H1 (cell line): Measurements from ENCODE around the gene UBASH3B. TPM values are rescaled to one million over a fixed set of nuclear protein-coding genes. Genes with fewer than 3 reads are reported as not detected.

Experiments
- CTCF ChIA-PET: fragments of 300-600 bp; sonication (Branson Sonifier 250); formaldehyde crosslinking; loops from one replicate; lab custom pipeline; 2021; ENCODE audit not compliant: partially characterized antibody; lab: Charles Lee
- POLR2A ChIA-PET: fragments of 300-600 bp; sonication (Branson Sonifier 250); formaldehyde crosslinking; loops from one replicate; lab custom pipeline; 2021; ENCODE audit warnings: inconsistent platforms; ENCODE audit not compliant: partially characterized antibody; lab: Charles Lee
- DNase-seq, 2 experiments: peaks; one replicate each; pipeline versions ENCODE4 v3.0.0 to v3.0.0-alpha.2; 2010 to 2022; ENCODE audit warnings: low spot score in 2 of 2, low read depth in 1 of 2, mixed read lengths in 1 of 2
- FAIRE-seq: peaks from 2 replicates; lab custom pipeline; 2011; peaks lifted over from hg19 to GRCh38; lab: Jason Lieb, UNC
- H2AFZ ChIP-seq: 2 replicates; pipeline ENCODE4 v1.8.1; 2012; ENCODE audit warnings: low read length, inconsistent platforms
- H2AK5ac ChIP-seq: 2 replicates; pipeline ENCODE4 v1.6.1; 2013; ENCODE audit warnings: low read depth, low read length
- H2BK120ac ChIP-seq: replicated peaks from 2 replicates; pipeline ENCODE3; 2013; ENCODE audit warnings: low read depth, low read length, inconsistent platforms
- H2BK12ac ChIP-seq: 2 replicates; pipeline ENCODE4 v1.6.1; 2013; ENCODE audit warnings: low read depth, low read length
- H2BK15ac ChIP-seq: 2 replicates; pipeline ENCODE4 v1.6.1; 2013; ENCODE audit warnings: low read length
- H2BK20ac ChIP-seq: 2 replicates; pipeline ENCODE4 v1.6.1; 2013; ENCODE audit warnings: low read length
- H2BK5ac ChIP-seq: 2 replicates; pipeline ENCODE4 v1.6.1; 2013; ENCODE audit warnings: low read depth, low read length
- H3K14ac ChIP-seq: 2 replicates; pipeline ENCODE4 v1.6.1; 2013; ENCODE audit warnings: inconsistent platforms; ENCODE audit not compliant: insufficient read length
- H3K18ac ChIP-seq: 2 replicates; pipeline ENCODE4 v1.6.1; 2013; ENCODE audit warnings: low read length; ENCODE audit errors: extremely low read depth
- H3K23ac ChIP-seq: 2 replicates; pipeline ENCODE4 v1.6.1; 2013; ENCODE audit warnings: inconsistent platforms; ENCODE audit not compliant: insufficient read length
- H3K23me2 ChIP-seq: 2 replicates; pipeline ENCODE4 v1.6.1; 2013; ENCODE audit warnings: low read depth, low read length
- H3K27ac ChIP-seq: 2 replicates; pipeline ENCODE4 v1.6.1; 2011; ENCODE audit warnings: low read depth, low read length, inconsistent platforms
- H3K27me3 ChIP-seq, 4 experiments: replicated peaks in 1 of 4; 1 replicate in 1 of 4; 2 replicates in 3 of 4; pipeline versions ENCODE4 v1.6.1 to v1.8.1; 2011 to 2013; ENCODE audit warnings: low read length in 3 of 4, mild to moderate bottlenecking in 3 of 4, inconsistent platforms in 2 of 4, mixed read lengths in 2 of 4, moderate library complexity in 1 of 4; ENCODE audit not compliant: control insufficient read depth in 3 of 4, insufficient read depth in 3 of 4; ENCODE audit errors: extremely low read depth in 1 of 4
- H3K36me3 ChIP-seq, 4 experiments: 2 replicates each; pipeline versions ENCODE4 v1.6.1 to v1.8.1; 2011 to 2013; ENCODE audit warnings: mild to moderate bottlenecking in 4 of 4, low read length in 3 of 4, moderate library complexity in 2 of 4, control low read depth in 1 of 4, inconsistent platforms in 1 of 4; ENCODE audit not compliant: insufficient read depth in 4 of 4, control insufficient read depth in 2 of 4
- H3K4ac ChIP-seq: replicated peaks from 2 replicates; pipeline ENCODE3; 2013; ENCODE audit warnings: low read length, low read depth, mixed read lengths, inconsistent platforms; ENCODE audit not compliant: insufficient read length
- H3K4me1 ChIP-seq, 4 experiments: replicated peaks in 1 of 4; 1 replicate in 1 of 4; 2 replicates in 3 of 4; pipeline versions ENCODE4 v1.6.1 to v1.8.1; 2011 to 2013; ENCODE audit warnings: low read length in 3 of 4, inconsistent platforms in 2 of 4, mixed read lengths in 1 of 4; ENCODE audit not compliant: insufficient read depth in 4 of 4, control insufficient read depth in 3 of 4
- H3K4me2 ChIP-seq, 2 experiments: 2 replicates each; pipeline versions ENCODE4 v1.6.1 to v1.8.1; 2011 to 2013; ENCODE audit warnings: low read depth in 2 of 2, low read length in 2 of 2, control low read depth in 1 of 2, inconsistent platforms in 1 of 2, mild to moderate bottlenecking in 1 of 2; ENCODE audit not compliant: insufficient read depth in 1 of 2
- H3K4me3 ChIP-seq, 4 experiments: fragments of 200-600, 300-600 bp in 1 of 4; sonication (generic), shearing (Covaris generic), sonication (Bioruptor Twin) in 1 of 4; 2 replicates each; pipeline versions ENCODE4 v1.5.1 to v1.8.1; 2011 to 2016; ENCODE audit warnings: low read length in 4 of 4, low read depth in 3 of 4, control low read depth in 2 of 4, inconsistent platforms in 2 of 4, mild to moderate bottlenecking in 2 of 4, mixed read lengths in 1 of 4, moderate library complexity in 1 of 4; ENCODE audit not compliant: insufficient read depth in 2 of 4; ENCODE audit errors: extremely low read depth in 1 of 4
- H3K56ac ChIP-seq: replicated peaks from 2 replicates; pipeline ENCODE3; 2013; ENCODE audit warnings: low read depth, mild to moderate bottlenecking, mixed read lengths, low read length, inconsistent platforms; ENCODE audit not compliant: insufficient read length
- H3K79me1 ChIP-seq: 2 replicates; pipeline ENCODE4 v1.6.1; 2013; ENCODE audit warnings: low read depth, low read length, control low read depth
- H3K79me2 ChIP-seq, 2 experiments: 2 replicates each; pipeline versions ENCODE4 v1.6.1 to v1.8.1; 2012 to 2013; ENCODE audit warnings: low read length in 2 of 2, mild to moderate bottlenecking in 2 of 2, inconsistent platforms in 1 of 2; ENCODE audit not compliant: insufficient read depth in 2 of 2, control insufficient read depth in 1 of 2
- H3K9ac ChIP-seq, 4 experiments: replicated peaks in 1 of 4; 1 replicate in 1 of 4; 2 replicates in 3 of 4; pipeline versions ENCODE4 v1.6.1 to v1.8.1; 2011 to 2013; ENCODE audit warnings: low read depth in 3 of 4, low read length in 3 of 4, control low read depth in 2 of 4, mild to moderate bottlenecking in 2 of 4, moderate library complexity in 2 of 4, inconsistent platforms in 1 of 4; ENCODE audit errors: extremely low read depth in 1 of 4
- H3K9me3 ChIP-seq, 2 experiments: 2 replicates each; pipeline versions ENCODE4 v1.6.1 to v1.8.1; 2012 to 2013; ENCODE audit warnings: mild to moderate bottlenecking in 2 of 2, moderate library complexity in 2 of 2, control low read depth in 1 of 2, inconsistent platforms in 1 of 2, low read depth in 1 of 2, low read length in 1 of 2, mixed read lengths in 1 of 2; ENCODE audit not compliant: insufficient read depth in 2 of 2
- H4K20me1 ChIP-seq, 2 experiments: replicated peaks in 1 of 2; 2 replicates each; pipeline versions ENCODE3 to v1.8.1; 2011 to 2013; ENCODE audit warnings: inconsistent platforms in 2 of 2, low read length in 2 of 2, mild to moderate bottlenecking in 1 of 2; ENCODE audit not compliant: insufficient read depth in 2 of 2, control insufficient read depth in 1 of 2
- H4K5ac ChIP-seq: 2 replicates; pipeline ENCODE4 v1.6.1; 2013; ENCODE audit warnings: low read length, low read depth, mixed read lengths, inconsistent platforms; ENCODE audit not compliant: insufficient read length
- H4K8ac ChIP-seq: 2 replicates; pipeline ENCODE4 v1.8.0; 2013; ENCODE audit warnings: mild to moderate bottlenecking, moderate library complexity, low read length, inconsistent platforms; ENCODE audit not compliant: insufficient read depth; ENCODE audit errors: extremely low read depth
- H4K91ac ChIP-seq: replicated peaks from 2 replicates; pipeline ENCODE3; 2013; ENCODE audit warnings: low read length, mixed read lengths, inconsistent platforms; ENCODE audit not compliant: insufficient read length
- NRF1 ChIP-seq: IDR thresholded peaks from 2 replicates; pipeline ENCODE4 v1.6.1; 2011; ENCODE audit warnings: mild to moderate bottlenecking, low read depth, low read length, improper control_type of control experiment
- SP1 ChIP-seq: IDR thresholded peaks from 2 replicates; pipeline ENCODE4 v1.6.1; 2011; ENCODE audit warnings: low read depth, low read length
- SRF ChIP-seq: IDR thresholded peaks from 2 replicates; pipeline ENCODE4 v1.6.1; 2011; ENCODE audit warnings: mild to moderate bottlenecking, low read depth, low read length, moderate library complexity
- polyA plus RNA-seq, 7 experiments: library from polyadenylated mRNA; depleted of rRNA in 3 of 7; stranded (reverse) in 5 of 7; unstranded in 2 of 7; fragments of >200 nt in 5 of 7; fragments of 200-250 nt in 2 of 7; gene quantifications; 1 replicate in 5 of 7; 2 replicates in 1 of 7; 4 replicates in 1 of 7; pipeline versions ENCODE4 v1.2.1 to v1.2.3, GENCODE V29; 2011 to 2013; ENCODE audit warnings: missing spikeins in 2 of 7, mixed read lengths in 2 of 7
- total RNA-seq: library from RNA; stranded (reverse); fragmentation: NEBNext Ultra II Directional; extraction: Animal tissue kit (Norgen Biotek cat#: 25700); gene quantifications from 2 replicates; pipeline ENCODE4 v1.2.1, GENCODE V29; 2021

The UBASH3B gene
- total and polyA plus RNA-seq, 2 of the 8 experiments (the other 6 are each of a cell fraction or from before 2014, with no cell fraction given): 7.5 to 9.5 TPM

- Histone ChIP-seq H3K4me3 (no peak overlapping the region), H2BK15ac (no peak overlapping the region), H3K27ac (no peak overlapping the region), H2BK120ac (no peak overlapping the region), H3K14ac (no peak overlapping the region), H3K4me2 (no peak overlapping the region), H3K4ac (no peak overlapping the region), H3K79me2 (no peaks in the 10 kb centered on the region), H4K8ac (no peak overlapping the region), H3K18ac (no peak overlapping the region), H3K79me1 (no peaks in the 10 kb centered on the region), H4K20me1 (peaks cover 0 to 3% of the 10 kb centered on the region in 2 experiments), H3K4me1 (peaks cover 0 to 13% (median under 1%) of the 10 kb centered on the region in 4 experiments; a peak in 1 of 7 replicates), H2BK20ac (no peak overlapping the region), H3K27me3 (no peaks in the 10 kb centered on the region), H2AFZ (no peak overlapping the region), H2BK5ac (no peak overlapping the region), H3K23me2 (peaks cover 7% of the 10 kb centered on the region; the same call in 1 of the 2 replicates), H4K5ac (no peak overlapping the region), H3K56ac (no peak overlapping the region), H2AK5ac (no peak overlapping the region), H3K9me3 (no peaks in the 10 kb centered on the region; a peak in 1 of 4 replicates), H2BK12ac (no peak overlapping the region), H3K9ac (no peak overlapping the region), H4K91ac (no peak overlapping the region), H3K36me3 (no peaks in the 10 kb centered on the region), H3K23ac (no peak overlapping the region)
- CTCF ChIA-PET: interaction anchor here (0.9 to 5.0 kb wide), 8 partner anchors 10 to 40 kb away, joined by 4 to 49 read pairs (median 8); no protein-coding TSS in a partner anchor
- FAIRE-seq (no peak), DNase-seq (no peak)
- POLR2A ChIA-PET: no interaction called here
- TF ChIP-seq SP1 (no peak), SRF (no peak), NRF1 (no peak)
Observed at GRCh38 chr11:122836916-122837315, 181.4 kb downstream of the UBASH3B start.
